Activated T-cell treated with anti-CD3 and anti-CD28 coated beads, Interleukin-2, amount 50 U/mL, for 1 hour (primary cell): Measurements from ENCODE around the gene CDRT4.

ENCODE experiments used
- DNase-seq: peaks from one replicate; pipeline ENCODE4 v3.0.0-alpha.2; 2020

The CDRT4 gene

DNA sequence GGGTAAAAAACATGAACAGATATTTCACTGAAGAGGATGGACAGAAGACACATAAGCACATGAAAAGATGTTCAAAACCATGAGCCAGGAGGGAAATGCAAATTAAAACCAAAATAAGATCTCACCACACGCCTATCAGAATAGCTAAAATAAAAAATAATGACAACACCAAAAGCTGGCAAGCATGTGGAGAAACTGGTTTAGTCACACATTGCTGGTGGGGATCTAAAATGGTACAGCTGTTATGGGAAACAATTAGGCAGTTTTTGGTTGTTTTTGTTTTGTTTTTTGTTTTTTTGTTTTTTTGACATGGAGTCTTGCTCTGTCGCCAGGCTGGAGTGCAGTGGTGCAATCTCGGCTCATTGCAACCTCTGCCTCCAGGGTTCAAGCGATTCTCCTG, 81.3 kb downstream of the CDRT4 start:
- DNase-seq = no peak
